NOMO-1 treated with DMSO at 0.1 percent for 48 hours (cell line): ENCODE measurements around the gene CORO2B.

Source experiments
- DNase-seq: peaks from one replicate; lab custom pipeline; 2025; ENCODE audit not compliant: unreplicated experiment; lab: John Stamatoyannopoulos, UW

The CORO2B gene

GRCh38 chr15:68572309-68572708, 6.5 kb upstream of the CORO2B start:
- no peak for DNase-seq

- DNase-seq, result no peak
Measured at GRCh38 chr15:68572921-68573320, 5.9 kb upstream of the CORO2B start.

GRCh38 chr15:68574046-68574445, 4.7 kb upstream of the CORO2B start:
- DNase-seq, result no peak

GRCh38 chr15:68574629-68575028, 4.2 kb upstream of the CORO2B start:
- no peak for DNase-seq

- DNase-seq, result no peak
Measured at GRCh38 chr15:68576235-68576892, 2.4 kb upstream of the CORO2B start.

- peak; percentile 29 for DNase-seq
Measured at GRCh38 chr15:68578175-68578979, 416 bp upstream of the CORO2B start.

GRCh38 chr15:68580026-68580882, 1.5 kb downstream of the CORO2B start:
- no peak for DNase-seq

- DNase-seq, result no peak
Measured at GRCh38 chr15:68580883-68581155, 2.0 kb downstream of the CORO2B start.

GRCh38 chr15:68581725-68582124, 2.9 kb downstream of the CORO2B start:
- DNase-seq, result no peak

GRCh38 chr15:68582236-68582635, 3.4 kb downstream of the CORO2B start:
- DNase-seq, result no peak

- DNase-seq, result no peak
Measured at GRCh38 chr15:68582864-68583263, 4.1 kb downstream of the CORO2B start.

- no peak for DNase-seq
Measured at GRCh38 chr15:68583321-68583720, 4.5 kb downstream of the CORO2B start.

GRCh38 chr15:68583936-68584755, 5.4 kb downstream of the CORO2B start:
- DNase-seq, result no peak

- DNase-seq, result no peak
Measured at GRCh38 chr15:68584756-68585573, 6.2 kb downstream of the CORO2B start.

- no peak for DNase-seq
Measured at GRCh38 chr15:68585574-68586273, 6.9 kb downstream of the CORO2B start.

GRCh38 chr15:68586274-68586961, 7.6 kb downstream of the CORO2B start:
- no peak for DNase-seq

- no peak for DNase-seq
Measured at GRCh38 chr15:68587769-68588385, 9.1 kb downstream of the CORO2B start.

GRCh38 chr15:68589053-68589452, 10.3 kb downstream of the CORO2B start:
- no peak for DNase-seq
